Suprapubic skin (tissue), 4 donors: ENCODE results near the gene DCUN1D1.

Experiments
- CTCF ChIP-seq, 2 donors: fragments of 200-600 bp in 1 of 2; fragments of 450-650 bp in 1 of 2; sonication (generic) in 1 of 2; IDR thresholded peaks; one replicate each; pipeline ENCODE4 v1.5.1; 2016 to 2019; ENCODE audit warnings: antibody characterized with exemption in 2 of 2, mild to moderate bottlenecking in 1 of 2, moderate library complexity in 1 of 2
- POLR2A ChIP-seq, 2 donors: fragments of 450-650 bp; IDR thresholded peaks; one replicate each; pipeline ENCODE4 v1.6.1; 2017; ENCODE audit warnings: antibody characterized with exemption in 2 of 2, mild to moderate bottlenecking in 2 of 2, moderate library complexity in 2 of 2
- POLR2AphosphoS5 ChIP-seq, 3 donors: sonication (generic); formaldehyde crosslinking; IDR thresholded peaks; one replicate each; pipeline ENCODE4 v1.6.1; 2017; ENCODE audit warnings: antibody characterized with exemption in 3 of 3

- TF ChIP-seq CTCF (IDR thresholded peaks at IDR 0.05): no peak
- no peak for TF ChIP-seq POLR2AphosphoS5 (IDR thresholded peaks at IDR 0.05)
- no peak for TF ChIP-seq POLR2A (IDR thresholded peaks at IDR 0.05)
Observed at GRCh38 chr3:182920515-182921084, 59.7 kb downstream of the DCUN1D1 start.
